GM21619 (cell line): Measurements from ENCODE around the gene XPO4.

Source experiments
- ATAC-seq: cut with Tn5 transposase; IDR thresholded peaks from one replicate; pipeline ENCODE4 v1.9.1; 2021; ENCODE audit not compliant: unreplicated experiment

Gene XPO4

DNA sequence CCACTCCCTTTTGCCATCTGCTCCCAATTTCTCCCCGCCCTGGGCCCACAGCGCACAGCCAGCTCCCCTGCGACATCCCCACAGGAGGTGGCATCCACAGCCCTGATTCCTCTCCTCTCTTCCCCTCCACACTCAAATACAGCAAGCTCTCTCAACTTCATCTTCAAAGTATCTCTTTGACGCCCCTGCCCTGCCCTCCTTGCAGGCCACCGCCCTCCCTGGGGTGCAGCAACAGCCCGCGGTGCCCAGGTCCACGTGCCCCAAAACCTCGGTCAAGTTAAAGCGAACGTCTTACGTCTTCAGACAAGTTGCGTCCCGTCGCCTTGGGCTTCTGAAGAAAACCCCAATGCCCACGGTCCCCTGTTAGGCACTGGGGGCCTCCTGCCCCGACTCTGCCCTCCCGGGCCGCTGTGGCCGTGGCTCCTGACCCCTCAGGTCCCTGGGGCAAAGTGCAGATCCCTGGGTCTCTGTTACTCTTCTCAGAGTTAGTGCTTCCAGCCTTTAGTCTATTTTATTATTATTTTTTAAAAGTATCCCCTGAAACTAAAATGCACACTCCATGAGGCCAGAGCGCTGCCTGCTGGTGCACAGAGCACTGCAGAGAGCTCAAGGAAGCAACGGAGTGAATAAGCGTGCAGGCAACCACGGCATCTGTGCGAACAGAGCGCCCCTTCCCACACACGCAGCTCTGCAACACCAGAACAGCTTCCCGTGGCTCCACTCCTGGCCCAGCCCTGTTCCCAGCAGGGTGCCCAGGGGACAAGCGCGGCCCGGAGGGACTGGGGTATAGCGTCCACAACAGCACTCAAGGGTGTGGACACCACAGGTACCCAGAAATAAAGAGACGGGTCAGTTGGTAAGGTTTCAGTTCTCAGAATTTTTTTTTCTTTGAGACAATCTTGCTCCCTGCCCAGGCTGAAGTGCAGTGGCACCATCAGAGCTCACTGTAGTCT, 172.6 kb downstream of the XPO4 start:
- ATAC-seq = no peak

DNA sequence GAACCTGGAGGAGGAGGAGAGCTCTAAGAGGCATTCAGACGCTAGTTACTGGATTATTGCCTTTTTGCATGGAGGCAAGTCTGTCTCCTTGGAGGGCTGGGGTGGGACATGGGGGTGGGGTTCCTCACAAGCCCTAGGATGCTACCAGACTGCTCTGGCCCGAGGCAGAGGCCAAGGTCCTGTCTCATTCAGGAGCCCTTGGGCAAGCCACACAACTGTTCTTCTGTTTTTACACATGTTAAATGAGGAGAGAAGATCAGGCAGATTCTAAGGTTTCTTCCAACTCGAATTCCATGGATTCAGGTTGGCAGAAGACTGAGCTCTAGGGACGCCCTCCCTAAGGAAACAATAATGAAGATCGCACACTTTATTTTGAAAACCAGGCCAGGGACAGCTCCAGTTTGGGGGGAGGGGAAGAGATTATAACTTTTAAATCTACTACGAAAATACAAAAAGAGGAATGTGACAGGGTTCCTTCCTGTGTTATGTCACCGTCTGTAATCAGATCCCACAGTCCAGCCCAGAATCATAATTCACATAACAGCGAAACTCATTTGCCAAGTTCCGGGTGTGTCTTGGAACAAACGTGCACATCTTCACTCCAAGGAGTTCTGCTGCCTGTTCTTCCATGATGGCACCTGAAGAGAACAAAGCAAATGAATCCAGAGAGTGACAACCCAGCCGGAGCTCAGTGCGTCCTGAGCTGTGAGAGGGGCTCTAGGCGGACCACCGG, 173.8 kb downstream of the XPO4 start:
- ATAC-seq = no peak

DNA sequence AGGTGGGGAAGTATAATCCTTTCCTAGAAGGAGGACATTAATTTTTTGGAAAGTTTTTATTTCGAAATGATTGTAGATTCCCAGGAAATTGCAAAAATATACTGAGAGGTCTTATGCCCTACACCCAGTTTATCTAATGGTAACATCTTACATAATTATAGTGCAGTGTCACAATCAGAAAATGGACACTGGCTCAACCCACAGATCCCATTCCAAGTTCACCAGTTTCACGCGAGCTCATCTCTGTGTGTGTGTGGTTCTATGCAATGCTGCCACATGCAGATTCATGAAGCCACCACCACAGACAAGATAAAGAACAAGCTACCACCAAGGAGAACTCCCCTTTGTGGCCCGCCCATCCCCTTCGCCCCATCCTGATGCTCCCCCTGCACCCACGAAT, 174.7 kb downstream of the XPO4 start:
- ATAC-seq = no peak
